NCI-H446 treated with DMSO at 0.1 percent for 48 hours (cell line): ENCODE results near the gene CLCA1.
"Not testable (repeated sequence)": the region's sequence is repeated elsewhere in the genome, so short reads cannot be mapped to it uniquely, and the experiment has no call there.

Source experiments
- DNase-seq: peaks from one replicate; lab custom pipeline; 2025; lab: John Stamatoyannopoulos, UW

Gene CLCA1

GRCh38 chr1:86461482-86461881 is 7.2 kb upstream of the CLCA1 start:
- no peak for DNase-seq

GRCh38 chr1:86464819-86465218 is 3.9 kb upstream of the CLCA1 start:
- no peak for DNase-seq

DNA sequence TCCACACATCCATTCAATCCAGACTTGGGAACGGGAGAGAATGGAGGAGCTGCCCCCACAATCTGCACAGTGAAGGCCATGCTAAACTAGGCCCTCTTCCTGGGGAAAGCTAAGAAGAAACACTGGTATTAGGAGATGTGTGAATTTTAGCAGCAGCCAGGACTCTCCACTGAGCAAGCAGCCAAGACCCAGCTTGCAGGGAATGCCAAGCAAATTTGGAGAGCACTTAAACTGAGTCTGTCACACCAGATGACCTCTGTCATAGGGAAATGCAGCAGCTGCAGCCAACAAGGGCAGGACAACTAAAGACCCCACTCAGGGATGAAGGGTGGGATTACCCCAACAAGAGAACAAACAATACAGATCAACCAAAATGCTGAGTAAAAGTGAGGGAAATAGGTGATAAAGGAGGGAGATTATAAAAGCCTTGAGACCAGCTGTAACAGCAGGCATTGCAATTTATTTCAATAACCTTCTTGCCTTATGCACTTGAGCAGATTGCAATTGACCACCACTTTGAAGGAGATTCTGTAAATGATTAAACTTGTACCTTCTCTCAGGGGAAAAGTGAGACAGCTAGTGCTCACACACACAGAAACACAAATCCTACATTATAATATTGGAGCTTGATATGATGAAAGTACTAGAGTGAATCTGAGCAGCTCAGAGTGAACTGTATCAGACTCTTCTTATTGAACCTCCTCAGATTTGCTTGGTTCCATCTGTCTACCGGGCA is 2.5 kb upstream of the CLCA1 start:
- no peak for DNase-seq

GRCh38 chr1:86466986-86467385 is 1.7 kb upstream of the CLCA1 start:
- no peak for DNase-seq

GRCh38 chr1:86470859-86471258 is 2.1 kb downstream of the CLCA1 start:
- DNase-seq, result no peak

DNA sequence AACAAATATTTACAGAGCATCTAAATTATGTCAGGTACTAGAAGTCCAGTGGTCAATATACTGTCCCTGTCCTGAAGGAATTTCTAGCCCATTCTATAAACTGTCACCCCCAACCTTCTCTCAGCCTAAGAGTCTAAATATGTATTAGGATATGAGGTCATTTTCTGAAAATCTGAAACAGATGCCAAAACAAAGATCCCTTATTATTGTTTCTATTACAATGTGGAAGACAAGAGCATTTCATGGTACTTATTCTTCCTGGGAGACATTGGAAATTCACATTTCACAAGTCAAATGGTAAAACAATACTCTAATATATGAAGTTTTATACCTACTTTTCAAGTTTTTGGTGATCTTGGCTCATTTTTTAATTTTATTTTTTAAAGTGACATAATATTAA is 2.6 kb downstream of the CLCA1 start:
- no peak for DNase-seq

DNA sequence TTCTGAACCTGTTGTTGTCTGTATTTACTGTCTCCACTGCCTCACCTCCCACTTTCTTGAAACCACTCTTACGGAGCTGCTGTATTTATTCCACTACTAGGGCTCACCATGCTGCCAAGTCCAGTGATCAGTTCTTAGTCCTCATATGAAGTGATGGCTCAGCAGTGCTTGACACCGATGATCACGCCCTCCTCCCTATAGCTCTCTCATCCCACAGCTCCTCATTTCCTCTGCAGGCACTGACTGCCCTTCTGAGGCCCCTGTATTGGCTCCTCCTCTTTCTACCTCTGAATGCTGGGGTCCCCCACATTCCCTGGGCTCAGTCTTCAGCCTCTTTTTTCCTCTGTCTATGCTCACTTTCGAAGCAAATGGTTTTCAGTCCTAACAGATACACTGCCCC is 3.4 kb downstream of the CLCA1 start:
- DNase-seq, result no peak

DNA sequence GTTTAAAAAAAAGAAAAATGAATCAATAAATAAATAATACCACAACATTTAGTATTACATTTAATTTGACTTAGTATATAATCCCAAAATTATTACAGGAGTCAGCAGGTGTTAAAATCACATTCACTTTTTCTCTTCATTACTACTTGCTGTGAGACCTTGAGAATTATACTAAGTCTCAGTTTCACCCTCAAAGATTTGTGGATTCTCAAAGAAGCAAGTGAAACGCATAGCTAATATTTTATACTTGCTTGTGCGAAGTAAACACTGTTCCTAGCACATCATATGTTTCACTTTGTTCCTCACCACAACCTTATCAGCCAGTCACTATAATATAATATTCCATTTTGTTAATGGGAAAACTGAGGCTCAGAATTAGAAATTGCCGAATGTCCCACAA is 4.0 kb downstream of the CLCA1 start:
- DNase-seq, result no peak

GRCh38 chr1:86477256-86477655 is 8.5 kb downstream of the CLCA1 start:
- no peak for DNase-seq

DNA sequence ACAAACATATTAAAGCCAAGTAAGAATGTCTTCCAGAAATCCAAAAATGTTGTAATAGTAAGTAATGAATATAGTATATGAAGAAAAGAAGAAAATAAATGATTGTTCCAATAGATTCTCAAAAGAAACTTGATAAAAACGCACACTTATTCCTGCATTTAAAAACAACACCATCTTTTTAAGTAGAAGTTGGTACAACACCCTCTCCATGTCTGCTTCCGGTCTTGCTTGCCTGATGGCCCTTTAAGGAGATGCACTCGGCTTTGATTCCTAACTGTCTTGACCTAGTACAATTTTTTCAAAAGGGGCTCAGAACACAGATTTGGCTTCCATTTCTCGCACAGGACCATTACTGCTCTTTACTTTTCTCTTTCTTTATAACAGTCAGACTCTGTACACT is 9.0 kb downstream of the CLCA1 start:
- no peak for DNase-seq

DNA sequence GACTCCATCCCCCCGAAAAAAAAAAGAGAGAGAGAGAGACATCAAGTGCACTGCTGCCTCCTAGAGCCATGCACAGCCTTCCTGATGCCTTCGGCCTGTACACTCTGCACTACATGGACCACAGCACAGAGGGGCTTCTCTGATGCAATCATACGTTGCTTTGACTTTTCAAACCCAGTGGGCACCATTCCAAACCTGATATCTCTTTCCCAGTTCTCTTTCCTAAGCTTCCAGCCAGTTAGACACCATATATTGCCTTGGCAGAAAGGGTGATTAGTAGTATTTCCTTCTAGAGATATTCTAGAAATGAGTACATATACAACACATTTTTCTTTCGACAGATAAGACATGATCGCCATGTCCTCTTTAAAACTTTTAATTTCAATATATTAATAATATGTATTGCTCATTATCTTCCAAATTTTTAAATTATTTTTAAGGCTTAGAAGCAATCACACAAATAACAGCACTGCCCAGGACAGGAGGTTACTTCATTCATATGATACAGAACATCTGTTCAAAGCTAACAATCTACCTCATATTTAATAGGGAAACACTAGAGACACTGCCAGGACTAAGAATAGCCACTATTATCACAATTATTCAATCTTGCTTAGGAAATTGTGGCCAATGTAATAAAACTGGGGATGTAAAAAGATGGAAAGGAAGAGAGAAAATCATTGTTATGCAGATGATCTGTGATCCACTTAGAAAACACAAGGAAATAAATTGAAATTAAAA is 9.9 kb downstream of the CLCA1 start:
- no peak for DNase-seq

DNA sequence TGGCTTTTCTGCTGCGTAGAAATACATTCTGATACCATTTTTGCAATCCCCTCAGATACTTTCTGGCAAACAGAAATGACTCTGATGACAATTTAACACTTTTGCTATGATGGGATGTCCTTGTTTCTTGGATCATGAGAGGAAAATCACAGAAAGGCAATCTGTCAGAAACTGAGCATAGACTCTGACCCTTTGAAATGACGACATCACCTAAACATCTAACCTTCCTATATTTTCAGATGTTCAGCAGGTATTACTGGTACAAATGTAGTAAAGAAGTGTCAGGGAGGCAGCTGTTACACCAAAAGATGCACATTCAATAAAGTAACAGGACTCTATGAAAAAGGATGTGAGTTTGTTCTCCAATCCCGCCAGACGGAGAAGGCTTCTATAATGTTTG is 13.2 kb downstream of the CLCA1 start:
- DNase-seq, result no peak

DNA sequence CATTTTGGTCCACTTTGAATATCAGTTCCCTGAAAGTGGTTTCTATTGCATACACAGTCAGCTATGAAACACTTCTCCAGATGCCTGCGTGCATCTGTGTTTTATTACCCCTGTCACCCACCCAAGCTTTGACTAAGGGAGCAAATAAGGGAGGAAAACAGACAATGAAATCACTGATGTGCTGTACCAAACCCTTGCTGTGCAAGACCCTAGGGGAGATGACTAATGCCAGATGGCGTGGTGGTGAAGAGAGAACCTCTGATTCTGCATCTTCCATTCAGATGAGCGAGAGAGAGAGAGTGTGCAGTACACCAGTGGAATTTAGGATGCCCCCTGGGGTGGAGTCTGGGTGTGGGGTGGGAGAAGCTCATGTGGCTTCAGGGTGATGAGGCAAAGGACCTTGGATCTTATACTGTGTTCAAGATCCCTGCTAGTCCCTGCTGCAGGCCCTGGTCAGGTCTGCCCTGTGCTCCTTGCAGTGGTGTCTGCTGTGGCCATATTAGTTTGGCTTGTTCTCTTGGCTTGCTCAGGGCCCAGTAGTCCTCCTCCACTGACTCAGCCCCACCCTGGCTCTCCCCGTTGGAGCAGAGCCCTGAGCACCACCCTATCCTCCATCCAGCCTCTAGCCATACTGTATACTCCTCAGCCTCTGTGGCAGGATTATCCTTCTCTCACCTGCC is 18.5 kb downstream of the CLCA1 start:
- DNase-seq, result no peak

DNA sequence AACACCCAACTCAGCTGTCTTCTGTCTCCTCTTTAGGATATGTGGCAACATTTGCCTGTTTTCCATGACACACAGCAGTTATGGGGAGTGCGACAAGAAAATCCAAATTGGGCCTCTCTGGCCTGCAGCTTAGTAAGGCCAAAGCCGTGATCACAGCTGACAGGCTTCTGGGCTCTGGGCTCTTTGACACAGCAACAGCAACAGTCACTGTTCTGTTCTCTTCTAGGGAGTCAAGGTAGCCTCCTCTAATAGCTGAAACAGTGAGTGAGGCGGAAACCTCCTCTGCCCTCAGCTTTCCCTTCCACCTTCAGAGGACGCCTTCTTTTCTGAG is 19.0 kb downstream of the CLCA1 start:
- no peak for DNase-seq

GRCh38 chr1:86489242-86489878 is 20.6 kb downstream of the CLCA1 start:
- DNase-seq, result no peak

GRCh38 chr1:86491171-86491950 is 22.6 kb downstream of the CLCA1 start:
- DNase-seq, result no peak

- no peak for DNase-seq
These were observed 29.6 kb downstream of the CLCA1 start for GRCh38 chr1:86498281-86498680.

- peak; percentile 39 for DNase-seq
These were observed 31.4 kb downstream of the CLCA1 start for GRCh38 chr1:86499987-86500593.

DNA sequence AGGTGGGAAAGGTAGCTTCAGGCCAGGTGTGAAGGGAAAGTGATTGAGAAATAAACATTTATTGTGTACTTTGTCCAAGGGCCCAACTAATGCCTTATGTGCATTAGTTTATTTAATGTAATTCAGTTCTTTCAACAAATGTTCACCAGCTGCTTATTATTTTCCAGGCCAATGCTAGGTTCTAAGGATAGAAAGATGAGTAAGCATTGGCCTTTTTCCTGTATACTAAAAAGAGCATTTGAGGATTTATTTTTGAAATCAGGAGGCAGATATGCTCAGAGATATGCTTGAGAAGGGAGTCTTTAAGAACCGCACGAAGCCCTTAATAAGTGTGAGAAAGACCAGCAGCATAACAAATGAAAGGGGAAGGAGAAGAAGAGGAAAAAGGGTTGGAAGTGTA is 32.0 kb downstream of the CLCA1 start:
- no peak for DNase-seq

DNA sequence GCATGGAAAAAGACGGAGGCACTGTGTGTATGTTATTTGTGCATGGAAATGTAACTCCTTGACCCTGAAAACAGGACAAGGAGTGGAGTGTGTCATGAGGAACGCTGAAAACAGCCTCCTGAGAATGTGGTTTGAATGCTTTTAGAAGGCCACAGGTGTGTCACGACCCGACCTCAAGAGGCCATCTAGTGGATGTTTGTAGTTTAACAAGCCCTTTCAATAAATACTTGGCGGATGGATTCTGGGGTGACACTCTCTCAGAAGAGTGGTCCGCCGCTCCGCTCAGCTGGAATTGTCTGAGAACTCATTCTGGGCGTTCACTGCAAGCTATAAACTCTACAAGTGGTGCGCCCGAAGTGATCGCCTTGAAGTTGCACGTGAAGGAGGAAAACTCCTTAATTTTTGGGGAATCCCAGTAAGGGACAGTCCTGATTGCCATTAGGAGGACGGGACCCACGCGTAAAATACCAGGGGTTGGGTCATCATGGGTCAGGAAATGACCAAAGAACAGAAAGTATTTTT is 33.5 kb downstream of the CLCA1 start:
- DNase-seq, result not testable (repeated sequence)

DNA sequence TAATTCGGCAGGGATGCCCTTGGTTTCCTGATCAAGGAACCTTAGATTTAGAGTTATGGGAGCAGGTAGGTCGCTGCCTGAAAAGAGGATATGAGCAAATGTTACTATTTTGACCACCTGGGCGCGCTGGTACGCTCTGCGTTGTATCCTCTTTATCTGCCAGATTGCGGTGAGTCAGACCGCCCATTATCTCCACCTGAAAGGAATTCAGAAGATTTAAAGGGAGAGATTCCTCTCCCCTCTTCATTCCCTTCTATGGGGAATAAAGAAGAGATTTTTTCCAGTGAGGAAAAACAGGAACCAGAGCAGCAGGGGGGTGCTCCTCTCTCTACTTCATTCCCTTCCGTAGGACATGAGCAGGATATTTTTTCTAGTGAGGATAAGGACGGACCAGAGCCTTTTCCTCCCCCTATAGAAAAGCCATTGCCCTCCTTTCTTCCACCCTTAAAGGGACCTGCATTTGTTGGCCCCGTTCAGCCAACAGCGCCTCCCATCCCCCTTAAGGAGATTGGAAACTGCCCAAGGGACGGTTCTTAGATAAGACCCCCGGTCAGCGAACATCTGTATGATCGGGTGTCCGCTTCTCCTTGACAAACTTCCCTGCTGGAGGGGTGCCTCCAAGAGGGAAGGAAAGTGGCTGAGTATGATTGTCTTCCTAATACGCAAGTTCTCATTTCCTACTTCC is 34.1 kb downstream of the CLCA1 start:
- DNase-seq, result no peak
